NAMALWA (cell line): ENCODE data around the gene COQ7.

ENCODE experiments used
- DNase-seq: peaks from one replicate; pipeline ENCODE4 v3.0.0-alpha.2; 2015; ENCODE audit warnings: low spot score

The COQ7 gene

DNA sequence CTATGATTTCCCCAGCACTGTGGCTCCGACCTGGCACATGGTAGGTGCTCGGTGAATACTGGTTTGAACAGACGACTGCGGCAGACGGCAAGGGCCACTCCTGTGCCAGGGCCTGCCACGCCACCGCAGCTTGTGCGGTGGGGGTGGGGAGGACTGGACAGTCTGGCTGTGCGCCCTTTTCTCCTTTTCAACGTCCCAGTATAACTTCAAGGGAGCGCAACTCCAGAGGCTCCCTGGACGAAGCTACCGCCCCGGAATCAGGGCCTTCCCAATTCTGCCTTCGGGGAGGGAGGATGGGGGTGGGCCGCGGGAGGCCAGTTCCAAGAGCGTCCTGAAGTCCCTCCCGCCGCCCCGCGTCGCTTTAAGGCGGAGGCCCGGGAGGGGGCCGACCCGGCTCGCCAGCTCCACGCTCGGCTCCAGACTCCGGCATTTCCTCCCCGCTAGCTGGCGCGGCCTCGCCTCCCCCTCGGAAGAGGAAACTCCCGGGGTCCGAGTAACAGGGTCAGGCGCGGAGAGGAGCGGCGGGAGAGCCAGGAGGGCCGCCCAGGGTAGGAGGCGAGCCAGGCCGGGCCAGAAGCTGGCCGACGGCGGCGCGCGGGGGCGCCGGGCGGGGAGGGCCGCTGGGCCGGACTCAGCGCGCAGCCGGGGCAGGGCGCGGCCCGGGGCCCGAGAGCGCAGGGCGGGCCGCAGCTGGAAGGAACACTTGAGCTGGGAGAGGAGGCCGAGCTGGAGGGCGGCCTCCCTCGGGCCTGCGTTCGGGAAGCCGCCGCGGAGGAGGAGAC, 46.4 kb downstream of the COQ7 start, which contains the start of gene ITPRIPL2:
TSS of gene ITPRIPL2 (plus strand) at position 388 of the 782 bp plus-strand sequence. CDS start 498 bp downstream, outside the sequence.
- DNase-seq, result no peak

DNA sequence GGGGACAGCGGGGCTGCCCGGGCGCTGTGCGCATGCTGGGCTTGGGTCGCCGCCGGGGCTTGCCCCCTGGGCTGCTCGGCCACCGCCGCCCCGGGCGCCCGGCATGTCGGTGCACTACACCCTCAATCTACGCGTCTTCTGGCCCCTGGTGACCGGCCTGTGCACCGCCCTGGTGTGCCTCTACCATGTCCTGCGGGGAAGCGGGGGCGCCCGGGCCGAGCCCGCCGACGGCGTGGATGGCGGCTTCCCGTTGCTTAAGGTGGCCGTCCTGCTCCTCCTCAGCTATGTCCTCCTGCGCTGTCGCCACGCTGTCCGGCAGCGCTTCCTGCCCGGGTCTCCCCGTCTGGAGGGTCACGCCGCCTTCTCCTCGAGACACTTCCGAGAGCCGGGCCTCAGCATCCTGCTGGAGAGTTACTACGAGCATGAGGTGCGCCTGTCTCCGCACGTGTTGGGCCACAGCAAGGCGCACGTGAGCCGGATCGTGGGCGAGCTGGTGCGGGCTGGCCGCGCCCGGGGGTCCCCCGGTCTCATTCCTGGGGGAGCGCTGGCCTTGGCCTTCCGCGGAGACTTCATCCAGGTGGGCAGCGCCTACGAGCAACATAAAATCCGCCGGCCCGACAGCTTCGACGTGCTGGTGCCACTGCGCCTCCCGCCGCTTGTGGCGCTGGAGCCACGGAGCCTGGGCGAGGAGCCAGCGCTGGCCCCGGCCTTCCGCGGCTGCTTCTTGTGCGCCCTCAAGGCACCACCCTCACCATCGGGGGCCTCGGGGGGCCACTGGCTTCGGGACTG, 47.1 kb downstream of the COQ7 start:
- no peak for DNase-seq

DNA sequence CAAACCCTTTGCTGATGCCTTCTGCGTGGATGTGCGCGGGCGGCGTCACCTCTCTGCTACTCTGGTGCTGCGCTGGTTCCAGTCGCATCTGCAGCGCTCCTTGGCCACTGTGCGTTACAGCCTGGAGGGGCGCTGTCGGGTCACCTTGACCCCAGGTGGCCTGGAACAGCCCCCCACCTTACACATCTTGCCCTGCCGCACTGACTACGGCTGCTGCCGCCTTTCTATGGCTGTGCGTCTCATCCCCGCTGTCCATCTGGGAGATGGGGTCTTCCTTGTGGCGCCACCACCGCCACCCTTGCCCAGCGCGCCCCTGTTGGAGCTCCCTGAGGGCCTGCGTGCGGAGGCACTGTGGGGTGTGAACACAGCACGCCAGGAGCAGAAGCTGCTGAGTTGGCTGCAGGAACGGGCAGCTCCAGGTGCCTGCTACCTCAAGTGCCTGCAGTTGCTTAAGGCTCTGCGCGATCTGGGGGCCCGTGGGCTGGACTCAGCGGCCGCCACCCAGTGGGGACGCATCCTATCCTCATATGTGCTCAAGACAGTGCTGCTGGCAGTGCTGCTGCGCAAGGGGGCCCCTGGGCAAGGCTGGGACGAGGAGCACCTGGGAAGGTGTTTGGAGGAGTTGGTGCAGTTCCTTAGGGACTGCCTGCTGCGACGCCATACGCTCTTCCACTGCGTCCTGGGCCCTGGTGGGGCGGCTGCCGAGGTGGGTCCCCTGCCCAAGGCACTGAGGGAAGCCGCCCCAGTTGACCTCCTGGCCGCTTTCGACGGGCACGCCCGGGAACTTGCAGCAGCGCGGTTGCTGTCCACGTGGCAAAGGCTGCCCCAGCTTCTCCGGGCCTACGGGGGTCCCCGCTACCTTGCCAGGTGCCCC, 48.0 kb downstream of the COQ7 start:
- no peak for DNase-seq

DNA sequence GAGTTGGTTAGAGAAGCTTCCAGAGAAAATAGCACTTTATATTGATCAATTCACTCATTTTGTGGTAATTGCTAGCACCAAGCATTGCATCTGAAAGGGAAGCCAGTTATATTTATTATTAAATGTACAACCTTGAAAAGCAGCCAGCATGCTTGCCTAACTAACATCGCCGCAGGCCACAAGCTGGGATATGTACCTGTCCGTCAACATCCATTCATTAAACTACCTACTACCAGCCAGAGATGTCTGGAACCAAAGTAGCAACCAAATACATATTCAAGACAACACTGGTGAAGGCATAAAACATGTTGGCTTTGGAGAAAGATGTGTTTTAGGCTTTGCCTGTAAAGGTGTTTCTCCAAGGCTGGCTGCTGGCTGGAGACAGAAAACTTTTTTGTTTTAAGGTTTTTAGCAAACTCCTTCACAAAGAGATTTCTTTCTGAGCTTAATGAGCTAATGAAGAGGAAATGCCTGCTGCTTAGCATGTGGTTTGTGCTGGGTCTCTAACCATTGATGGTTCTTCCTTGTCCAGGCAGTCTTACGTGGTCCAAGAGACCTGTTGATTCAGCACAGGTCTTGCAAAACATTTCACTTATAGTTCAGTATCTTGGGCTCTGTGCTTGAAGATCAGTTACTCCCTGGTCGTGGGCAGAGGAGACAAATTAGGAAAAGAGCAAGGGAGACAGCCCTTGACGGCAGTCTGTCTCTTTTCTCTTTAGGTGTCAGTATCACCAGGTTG, 49.5 kb downstream of the COQ7 start:
- peak; percentile 29 for DNase-seq

DNA sequence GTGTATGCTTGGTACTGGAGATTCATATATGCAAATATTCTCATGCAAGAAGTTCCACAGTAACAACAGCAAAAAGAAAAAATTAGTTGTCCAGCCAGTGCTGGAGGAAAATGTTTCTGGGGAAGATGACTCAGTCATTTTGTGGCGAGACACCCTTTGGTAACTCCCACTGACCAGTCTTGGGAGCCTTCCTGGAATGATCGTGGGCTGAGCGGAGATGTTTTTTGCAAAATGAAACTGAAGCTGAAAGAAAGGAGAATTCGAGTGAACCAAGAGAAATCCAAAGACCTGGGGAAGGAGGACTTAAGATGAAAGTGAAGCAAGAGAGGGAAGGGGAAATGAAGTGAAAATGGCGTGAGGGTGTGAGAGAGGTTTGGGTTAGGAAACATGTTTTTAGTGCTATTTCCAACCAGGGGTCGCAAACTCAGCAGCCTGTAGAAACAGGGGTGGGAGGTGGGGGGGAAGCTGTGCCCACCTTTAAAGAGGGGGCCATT, 51.6 kb downstream of the COQ7 start:
- peak; percentile 53 for DNase-seq

DNA sequence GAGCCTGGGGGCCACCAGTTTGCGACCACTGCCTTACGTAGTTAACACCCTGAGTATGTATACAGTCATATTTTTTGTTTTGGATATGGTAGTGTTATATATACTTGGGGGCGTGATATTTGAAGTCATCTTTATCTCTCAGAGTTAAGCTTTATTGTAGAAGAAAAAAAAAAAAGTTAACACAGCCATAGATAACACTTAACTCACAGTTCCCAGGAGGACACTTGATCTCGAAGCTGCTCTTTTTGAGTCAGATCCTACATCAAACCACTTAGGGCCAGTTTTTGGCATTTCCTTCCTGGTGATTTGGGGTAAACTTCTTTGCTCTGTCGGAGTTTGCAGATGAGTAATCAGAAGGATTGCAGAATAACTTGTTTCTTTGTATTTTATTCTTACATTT, 52.1 kb downstream of the COQ7 start:
- DNase-seq, result no peak

DNA sequence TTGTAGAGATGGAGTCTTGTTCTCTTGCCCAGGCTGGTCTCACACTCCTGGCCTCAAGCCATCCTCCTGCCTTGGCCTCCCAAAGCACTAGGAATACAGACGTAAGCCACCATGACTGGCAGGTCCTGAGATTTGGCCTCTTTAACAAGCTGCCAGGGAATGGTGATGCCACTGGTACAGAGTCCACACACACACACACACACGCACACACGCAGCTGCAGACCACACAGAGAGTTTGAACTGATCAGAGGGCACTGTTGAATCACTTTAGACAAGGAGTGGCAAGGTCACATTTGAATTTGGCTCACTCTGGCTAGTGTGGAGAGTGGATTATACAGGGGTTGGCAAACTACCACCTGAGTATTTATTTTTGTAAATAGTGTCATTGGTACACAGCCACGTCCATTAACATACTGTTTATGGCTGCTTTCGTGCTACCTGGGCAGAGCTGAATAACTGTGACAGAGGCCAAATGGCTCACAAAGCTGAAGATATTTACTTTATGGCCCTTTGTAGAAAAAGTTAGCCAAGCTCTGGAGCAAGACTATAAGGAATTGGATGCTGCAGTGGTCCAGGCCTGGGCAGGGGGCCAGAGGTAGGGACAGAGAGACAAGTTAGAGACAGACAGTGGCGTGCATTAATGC, 56.2 kb downstream of the COQ7 start:
- no peak for DNase-seq

DNA sequence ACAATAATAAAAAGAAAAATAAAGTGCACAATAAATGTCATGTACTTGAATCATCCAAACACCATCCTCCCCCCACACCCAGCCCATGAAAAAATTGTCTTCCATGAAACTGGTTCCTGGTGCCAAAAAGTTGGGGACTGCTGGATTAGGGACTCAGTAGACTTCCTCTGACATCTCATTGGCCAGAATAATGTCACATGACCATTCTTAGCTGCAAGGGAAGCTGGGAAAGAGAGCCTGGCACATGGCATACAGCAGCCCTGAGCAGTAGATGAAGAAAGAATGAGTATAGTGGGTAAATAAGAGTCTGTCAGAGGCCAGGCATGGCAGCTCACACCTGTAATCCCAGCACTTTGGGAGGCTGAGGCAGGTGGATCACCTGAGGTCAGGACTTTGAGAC, 58.9 kb downstream of the COQ7 start:
- DNase-seq, result no peak

DNA sequence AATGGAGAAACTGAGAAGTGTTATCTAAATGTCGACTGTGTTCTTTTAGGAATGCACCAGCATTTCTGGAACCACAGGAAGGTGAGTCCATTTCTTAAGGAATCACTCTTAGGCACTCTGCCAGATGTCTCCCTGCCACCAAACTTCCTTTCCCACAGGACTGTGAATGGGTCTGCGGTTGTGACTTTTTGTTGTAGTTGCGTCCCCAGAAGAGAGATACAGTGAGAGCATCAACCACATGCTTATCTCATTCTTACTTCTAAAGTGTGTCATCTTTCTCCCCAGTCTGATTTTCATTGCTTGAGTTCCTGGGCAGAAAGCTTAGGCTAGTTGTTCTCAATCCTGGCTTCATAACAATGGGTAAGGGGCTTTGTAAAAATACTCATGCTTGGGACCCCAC, 59.8 kb downstream of the COQ7 start:
- DNase-seq, result no peak

DNA sequence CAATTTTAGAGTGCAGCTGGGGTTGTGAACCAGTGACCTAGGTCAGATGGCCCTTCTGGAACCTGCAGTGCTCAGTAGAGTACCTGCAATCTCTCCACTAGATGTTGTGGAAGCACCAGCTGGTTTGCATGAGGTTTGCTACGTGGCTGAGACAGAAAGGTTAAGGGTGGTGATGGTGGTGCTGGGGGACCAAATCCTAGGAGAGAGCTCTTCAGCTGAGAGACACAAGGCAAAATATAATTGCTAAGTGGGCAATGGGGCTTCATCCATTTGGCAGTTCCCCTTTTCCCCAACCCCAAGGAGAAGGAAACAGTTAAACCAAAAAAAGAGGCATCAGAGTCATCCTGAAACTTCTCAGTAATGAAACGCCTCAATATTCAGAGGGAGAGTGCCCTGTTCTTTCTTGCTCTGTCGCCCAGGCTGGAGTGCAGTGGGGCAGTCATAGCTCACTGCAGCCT, 60.3 kb downstream of the COQ7 start:
- DNase-seq, result no peak

DNA sequence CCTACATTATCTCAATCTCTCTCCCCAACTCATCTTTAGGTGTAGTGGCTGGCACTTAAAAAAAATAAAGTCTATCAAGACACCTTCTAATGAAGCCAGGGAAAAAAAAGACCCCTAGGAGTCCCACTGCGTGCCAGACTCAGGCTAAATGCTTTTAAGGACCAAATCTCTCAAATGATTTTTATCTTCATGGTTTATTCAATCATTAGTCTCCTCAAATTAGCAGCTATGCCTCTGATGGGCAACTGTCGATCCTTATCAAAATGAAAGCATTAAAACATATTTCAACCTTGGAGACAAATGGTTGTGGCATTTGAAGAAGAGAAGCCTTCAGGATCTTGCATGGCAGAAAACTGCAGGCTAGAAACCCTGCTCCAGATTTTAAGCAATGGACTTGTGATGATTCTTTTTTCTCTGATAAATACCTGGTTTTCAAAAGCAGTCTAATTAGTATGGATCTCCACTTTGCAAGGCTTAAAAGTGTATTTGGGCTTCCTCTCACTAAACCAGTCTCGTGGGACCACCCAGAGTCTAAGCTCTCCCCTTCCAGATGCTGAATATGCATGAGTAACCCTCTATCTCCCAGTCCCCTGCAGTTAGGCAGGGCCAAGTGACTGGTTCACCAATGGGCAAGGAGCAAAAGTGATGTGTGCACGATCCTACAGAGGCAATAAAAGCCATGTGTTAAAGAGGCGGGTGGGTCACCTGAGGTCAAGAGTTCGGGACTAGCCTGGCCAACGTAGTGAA, 61.2 kb downstream of the COQ7 start:
- DNase-seq, result no peak
